Measurements from ENCODE around the gene UBR4. TPM values are rescaled to one million over a fixed set of nuclear protein-coding genes. Genes with fewer than 3 reads are reported as not detected.
"Not testable (repeated sequence)": the region's sequence is repeated elsewhere in the genome, so short reads cannot be mapped to it uniquely, and the experiment has no call there.

The UBR4 gene
- total and polyA plus RNA-seq, 2 donors from 2014 or later = 167 to 319 TPM

DNA sequence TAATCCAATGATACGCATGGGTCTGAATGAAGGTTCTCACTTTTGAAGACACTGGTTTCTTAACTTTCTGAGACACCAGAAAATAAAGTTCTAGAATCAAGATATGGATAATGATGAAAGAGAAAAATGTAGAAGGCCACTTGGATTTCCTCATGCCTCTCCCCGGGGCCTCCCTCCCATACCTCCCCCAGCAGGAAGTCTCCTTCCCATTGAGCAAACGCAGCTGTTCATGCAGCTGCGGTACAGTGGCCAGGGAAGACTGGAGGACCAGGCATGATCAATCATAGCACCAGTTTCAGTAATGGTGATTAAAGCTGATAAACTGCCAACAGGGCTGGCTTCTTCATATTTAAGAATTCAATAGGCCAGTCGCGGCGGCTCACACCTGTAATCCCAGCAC lies 10.9 kb upstream of the UBR4 start:
- intact Hi-C loops (cut with DNase I) = no loop called here
- H3K9ac ChIP-seq (ENCODE audit: low read length in 3 of 3) = no peak overlapping the region
- TF ChIP-seq, protein P1, sequence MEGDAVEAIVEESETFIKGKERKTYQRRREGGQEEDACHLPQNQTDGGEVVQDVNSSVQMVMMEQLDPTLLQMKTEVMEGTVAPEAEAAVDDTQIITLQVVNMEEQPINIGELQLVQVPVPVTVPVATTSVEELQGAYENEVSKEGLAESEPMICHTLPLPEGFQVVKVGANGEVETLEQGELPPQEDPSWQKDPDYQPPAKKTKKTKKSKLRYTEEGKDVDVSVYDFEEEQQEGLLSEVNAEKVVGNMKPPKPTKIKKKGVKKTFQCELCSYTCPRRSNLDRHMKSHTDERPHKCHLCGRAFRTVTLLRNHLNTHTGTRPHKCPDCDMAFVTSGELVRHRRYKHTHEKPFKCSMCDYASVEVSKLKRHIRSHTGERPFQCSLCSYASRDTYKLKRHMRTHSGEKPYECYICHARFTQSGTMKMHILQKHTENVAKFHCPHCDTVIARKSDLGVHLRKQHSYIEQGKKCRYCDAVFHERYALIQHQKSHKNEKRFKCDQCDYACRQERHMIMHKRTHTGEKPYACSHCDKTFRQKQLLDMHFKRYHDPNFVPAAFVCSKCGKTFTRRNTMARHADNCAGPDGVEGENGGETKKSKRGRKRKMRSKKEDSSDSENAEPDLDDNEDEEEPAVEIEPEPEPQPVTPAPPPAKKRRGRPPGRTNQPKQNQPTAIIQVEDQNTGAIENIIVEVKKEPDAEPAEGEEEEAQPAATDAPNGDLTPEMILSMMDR (IDR thresholded peaks at IDR 0.05; ENCODE audit: borderline replicate concordance, extremely low read depth, insufficient read depth) = no peak
- peaks cover 12 to 55% (median 35%) of the 10 kb centered on the region in 3 donors for H3K36me3 ChIP-seq (ENCODE audit: control insufficient read depth in 2 of 3, insufficient read depth in 3 of 3, low read length in 3 of 3)
- FAIRE-seq (no peak), DNase-seq (peak in 3 of 5 donors; percentile 18 to 80 (median 40))
- H3K4me3 ChIP-seq (ENCODE audit: low read length in 3 of 3) = no peak overlapping the region
- H3K9me3 ChIP-seq (ENCODE audit: control insufficient read depth in 2 of 3, insufficient read depth in 1 of 3, low read length in 3 of 3) = no peaks in the 10 kb centered on the region
- no peak overlapping the region for H3K27ac ChIP-seq (ENCODE audit: low read depth in 2 of 2, low read length in 2 of 2)
- H3K27me3 ChIP-seq (ENCODE audit: control insufficient read depth, insufficient read depth, low read length) = no peaks in the 10 kb centered on the region
- H3K4me1 ChIP-seq (ENCODE audit: control insufficient read depth in 2 of 3, insufficient read depth in 2 of 3, low read depth in 1 of 3, low read length in 3 of 3) = no peaks in the 10 kb centered on the region

DNA sequence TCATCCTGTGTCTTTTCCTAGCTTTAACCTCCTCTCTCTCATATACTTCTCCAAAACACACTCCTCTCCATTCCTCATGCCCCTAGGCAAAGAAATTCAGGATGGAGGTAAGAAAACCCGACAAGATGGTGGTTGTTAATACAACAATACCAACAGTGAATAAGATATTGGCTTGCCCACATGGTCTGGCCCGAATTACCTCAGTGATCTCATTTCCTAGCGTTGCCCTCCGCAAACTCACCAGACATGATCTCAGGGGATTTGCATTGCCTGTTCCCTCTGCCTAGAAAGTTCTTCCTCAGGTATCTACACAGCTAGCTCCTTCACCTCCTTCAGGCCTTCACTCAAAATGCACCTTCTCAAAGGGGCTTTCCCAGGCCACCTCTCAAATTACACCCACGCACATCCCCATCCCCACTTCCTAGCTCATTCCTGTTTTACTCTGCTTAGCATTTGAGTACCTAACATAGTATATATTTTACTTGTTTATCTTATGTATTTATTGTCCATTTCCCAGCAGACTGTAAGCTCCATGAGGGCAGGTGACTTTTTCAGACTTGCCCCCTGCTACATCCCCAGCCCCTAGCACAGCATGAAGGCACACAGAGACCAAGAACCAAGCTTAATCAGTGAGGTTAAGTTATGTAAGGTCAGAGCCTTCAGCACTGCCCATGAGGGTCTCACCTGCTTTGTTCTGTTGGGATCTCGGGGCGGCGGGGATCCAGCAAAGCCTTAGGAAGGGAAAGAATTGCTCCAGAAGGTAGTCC lies 10.2 kb upstream of the UBR4 start:
- Histone ChIP-seq H3K4me1 (ENCODE audit: control insufficient read depth in 2 of 3, insufficient read depth in 2 of 3, low read depth in 1 of 3, low read length in 3 of 3) (no peaks in the 10 kb centered on the region), H3K27ac (ENCODE audit: low read depth in 2 of 2, low read length in 2 of 2) (peak overlapping the region in 1 of 2 donors; percentile 65), H3K27me3 (ENCODE audit: control insufficient read depth, insufficient read depth, low read length) (no peaks in the 10 kb centered on the region), H3K9me3 (ENCODE audit: control insufficient read depth in 2 of 3, insufficient read depth in 1 of 3, low read length in 3 of 3) (no peaks in the 10 kb centered on the region), H3K4me3 (ENCODE audit: low read length in 3 of 3) (no peak overlapping the region), H3K36me3 (ENCODE audit: control insufficient read depth in 2 of 3, insufficient read depth in 3 of 3, low read length in 3 of 3) (peaks cover 10 to 54% (median 33%) of the 10 kb centered on the region in 3 donors), H3K9ac (ENCODE audit: low read length in 3 of 3) (no peak overlapping the region)
- FAIRE-seq (no peak), DNase-seq (no peak)
- intact Hi-C loops (cut with DNase I) = no loop called here
- TF ChIP-seq, protein P1 (IDR thresholded peaks at IDR 0.05; ENCODE audit: borderline replicate concordance, extremely low read depth, insufficient read depth) = no peak

DNA sequence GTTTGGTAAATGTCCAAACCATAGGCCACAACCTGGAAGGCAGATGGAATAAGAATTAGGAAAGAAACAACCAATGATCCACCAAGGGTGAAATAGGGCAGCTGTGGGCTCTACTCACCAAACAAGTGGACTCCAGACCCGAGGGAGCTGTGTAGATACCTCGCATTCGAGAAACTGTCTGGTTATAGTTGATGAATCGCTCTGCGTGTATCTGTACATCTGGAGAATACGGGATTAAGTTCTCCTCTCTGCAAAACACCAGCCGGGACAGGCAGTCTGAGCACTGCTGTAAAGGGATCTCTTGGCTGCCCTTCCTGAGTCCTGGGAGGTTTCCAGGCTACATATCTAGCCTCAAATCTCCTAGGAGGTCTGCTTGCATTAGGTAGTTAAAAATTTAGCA lies 9.4 kb upstream of the UBR4 start:
- Histone ChIP-seq H3K36me3 (ENCODE audit: control insufficient read depth in 2 of 3, insufficient read depth in 3 of 3, low read length in 3 of 3) (peaks cover 10 to 51% (median 33%) of the 10 kb centered on the region in 3 donors), H3K9ac (ENCODE audit: low read length in 3 of 3) (no peak overlapping the region), H3K4me1 (ENCODE audit: control insufficient read depth in 2 of 3, insufficient read depth in 2 of 3, low read depth in 1 of 3, low read length in 3 of 3) (no peaks in the 10 kb centered on the region), H3K27me3 (ENCODE audit: control insufficient read depth, insufficient read depth, low read length) (no peaks in the 10 kb centered on the region), H3K4me3 (ENCODE audit: low read length in 3 of 3) (no peak overlapping the region), H3K27ac (ENCODE audit: low read depth in 2 of 2, low read length in 2 of 2) (no peak overlapping the region), H3K9me3 (ENCODE audit: control insufficient read depth in 2 of 3, insufficient read depth in 1 of 3, low read length in 3 of 3) (no peaks in the 10 kb centered on the region)
- intact Hi-C loops (cut with DNase I) = no loop called here
- DNase-seq (no peak), FAIRE-seq (no peak)
- TF ChIP-seq, protein P1 (IDR thresholded peaks at IDR 0.05; ENCODE audit: borderline replicate concordance, extremely low read depth, insufficient read depth) = no peak

DNA sequence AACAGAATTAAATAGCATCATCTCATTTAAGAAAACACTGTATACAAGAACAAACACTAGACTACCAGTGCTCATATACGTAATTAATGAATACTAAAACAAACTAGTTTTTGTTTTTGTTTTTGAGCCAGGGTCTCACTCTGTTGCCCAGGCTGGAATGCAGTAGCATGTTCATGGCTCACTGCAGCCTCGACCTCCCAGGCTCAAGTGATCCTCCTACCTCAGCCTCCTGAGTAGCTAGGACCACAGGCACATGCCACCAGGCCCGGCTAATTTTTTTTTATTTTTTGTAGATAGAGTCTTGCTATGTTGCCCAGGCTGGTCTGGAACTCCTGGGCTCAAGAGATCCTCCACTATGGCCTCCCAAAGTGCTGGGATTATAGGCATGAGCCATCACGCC lies 6.5 kb upstream of the UBR4 start:
- H3K9ac ChIP-seq (ENCODE audit: low read length in 3 of 3); H3K4me3 ChIP-seq (ENCODE audit: low read length in 3 of 3); DNase-seq; intact Hi-C loops (cut with DNase I); H3K27me3 ChIP-seq (ENCODE audit: control insufficient read depth, insufficient read depth, low read length); H3K27ac ChIP-seq (ENCODE audit: low read depth in 2 of 2, low read length in 2 of 2); H3K9me3 ChIP-seq (ENCODE audit: control insufficient read depth in 2 of 3, insufficient read depth in 1 of 3, low read length in 3 of 3); H3K4me1 ChIP-seq (ENCODE audit: control insufficient read depth in 2 of 3, insufficient read depth in 2 of 3, low read depth in 1 of 3, low read length in 3 of 3); FAIRE-seq: not testable (repeated sequence)
- H3K36me3 ChIP-seq (ENCODE audit: control insufficient read depth in 2 of 3, insufficient read depth in 3 of 3, low read length in 3 of 3) = peaks cover 12 to 24% (median 18%) of the 10 kb centered on the region in 3 donors
